Activated T-helper 1 cell treated with anti-CD3 and anti-CD28 coated beads, Interleukin-2, amount 50 U/mL, for 16 hours (primary cell): ENCODE data around the gene KRTAP10-7.
"Not testable (repeated sequence)": the region's sequence is repeated elsewhere in the genome, so short reads cannot be mapped to it uniquely, and the experiment has no call there.

Experiments
- DNase-seq, 2 donors: peaks; one replicate each; pipeline ENCODE4 v3.0.0-alpha.2; 2020; ENCODE audit warnings: low read depth in 1 of 2, low spot score in 1 of 2

The KRTAP10-7 gene

DNA sequence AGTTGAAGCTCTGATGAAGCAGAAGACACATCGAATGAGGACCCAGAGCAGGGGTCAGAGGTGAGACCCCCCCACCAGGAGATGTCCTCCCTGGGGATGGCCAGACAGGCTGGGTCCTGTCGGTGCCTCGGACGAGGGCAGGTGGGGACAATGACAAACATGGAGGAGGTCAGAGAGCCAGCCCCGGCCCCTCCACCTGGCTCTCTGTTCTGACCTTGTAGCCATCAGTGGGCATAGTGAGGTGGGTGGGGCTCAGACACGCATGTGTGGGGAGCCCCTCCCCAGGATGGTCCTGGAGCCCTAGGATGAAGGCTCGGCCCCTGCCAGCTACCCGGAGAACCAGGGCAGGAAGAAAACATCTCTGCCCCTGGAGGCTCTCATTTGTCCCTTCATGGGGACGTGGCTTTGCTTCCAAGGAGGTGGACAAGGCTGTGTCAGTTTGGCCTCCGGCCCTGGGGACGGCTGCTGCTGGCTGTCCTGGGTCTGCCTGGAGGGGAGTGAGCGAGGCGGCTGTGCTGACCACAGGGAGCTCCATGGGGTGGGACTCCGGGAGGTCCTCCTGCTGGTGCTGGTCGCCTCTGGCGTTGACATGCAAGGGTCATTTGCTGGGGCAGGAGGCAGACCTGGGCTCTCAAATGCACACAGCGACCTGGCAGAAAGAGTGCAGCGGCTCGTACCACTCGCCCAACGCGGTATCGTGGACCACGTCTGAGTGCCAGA, 10.7 kb upstream of the KRTAP10-7 start:
- DNase-seq, result no peak

DNA sequence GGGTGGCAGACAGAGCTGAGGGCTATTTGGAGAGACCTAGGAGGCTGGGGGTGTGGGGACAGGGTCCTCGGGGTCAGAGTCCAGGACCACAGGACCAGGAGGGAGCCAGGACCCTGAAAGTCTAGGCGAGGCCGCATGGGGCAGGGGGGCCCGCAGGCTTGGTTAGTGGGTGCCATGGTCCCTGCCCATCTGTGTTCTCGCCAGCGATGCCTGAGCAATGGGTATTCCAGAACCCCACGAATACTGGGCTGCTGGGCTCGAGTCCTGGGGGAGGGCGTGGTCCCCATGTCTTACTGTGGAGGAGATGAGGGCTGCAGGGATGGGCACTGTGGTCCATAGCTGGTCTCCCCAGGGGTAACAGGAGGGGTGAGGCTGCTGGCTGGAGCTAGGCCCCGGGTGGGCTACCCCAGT, 10.1 kb upstream of the KRTAP10-7 start:
- no peak for DNase-seq

DNA sequence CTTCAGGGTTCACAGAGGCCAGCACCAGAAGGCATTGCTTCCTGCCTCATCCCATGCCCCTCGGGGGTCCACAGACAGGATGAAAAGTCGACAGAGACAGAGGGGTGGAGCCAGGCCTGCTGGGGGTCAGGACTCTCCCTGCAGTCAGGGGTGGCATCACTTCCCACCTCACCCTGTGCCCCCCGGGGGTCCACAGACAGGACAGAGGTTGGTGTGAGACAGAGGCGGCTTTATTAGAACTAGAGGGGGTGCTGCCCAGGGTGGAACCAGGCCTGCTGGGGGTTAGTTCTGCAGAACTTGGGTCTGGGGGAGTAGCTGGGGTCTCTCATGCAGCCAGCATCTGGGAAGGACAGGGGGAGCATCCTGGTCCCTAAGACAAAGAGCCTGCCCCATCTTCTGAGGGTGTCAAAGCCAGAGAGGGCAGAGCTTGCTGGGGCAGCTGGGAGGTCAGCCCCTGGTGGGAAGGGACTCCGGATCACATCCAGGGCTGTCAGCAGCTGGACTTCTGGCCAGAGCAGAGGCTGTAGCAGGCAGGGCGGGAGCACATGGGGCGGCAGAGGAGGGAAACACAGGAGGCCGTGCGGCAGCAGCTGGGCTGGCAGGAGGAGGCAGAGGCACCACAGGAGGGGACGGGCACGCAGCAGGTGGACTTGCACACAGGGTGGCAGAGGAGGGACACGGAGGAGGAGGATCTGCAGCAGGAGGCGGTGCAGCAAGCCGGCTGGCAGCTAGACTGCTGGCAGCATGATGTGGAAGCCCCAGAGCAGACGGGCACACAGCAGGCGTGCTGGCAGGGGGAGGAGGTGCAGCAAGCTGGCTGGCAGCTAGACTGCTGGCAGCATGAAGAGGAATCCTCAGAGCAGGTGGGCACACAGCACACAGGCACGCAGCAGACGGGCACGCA, 9.2 kb upstream of the KRTAP10-7 start:
- not testable (repeated sequence) for DNase-seq

DNA sequence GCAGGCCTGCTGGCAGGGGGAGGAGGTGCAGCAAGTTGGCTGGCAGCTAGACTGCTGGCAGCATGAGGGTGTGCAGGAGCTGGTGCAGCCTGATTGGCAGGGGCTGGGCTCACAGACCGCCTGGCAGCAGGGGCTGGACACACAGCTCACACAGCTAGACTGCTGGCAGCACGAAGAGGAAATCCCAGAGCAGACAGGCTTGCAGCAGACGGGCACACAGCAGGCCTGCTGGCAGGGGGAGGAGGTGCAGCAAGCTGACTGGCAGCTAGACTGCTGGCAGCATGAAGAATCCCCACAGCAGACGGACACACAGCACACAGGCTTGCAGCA, 8.6 kb upstream of the KRTAP10-7 start:
- not testable (repeated sequence) for DNase-seq

DNA sequence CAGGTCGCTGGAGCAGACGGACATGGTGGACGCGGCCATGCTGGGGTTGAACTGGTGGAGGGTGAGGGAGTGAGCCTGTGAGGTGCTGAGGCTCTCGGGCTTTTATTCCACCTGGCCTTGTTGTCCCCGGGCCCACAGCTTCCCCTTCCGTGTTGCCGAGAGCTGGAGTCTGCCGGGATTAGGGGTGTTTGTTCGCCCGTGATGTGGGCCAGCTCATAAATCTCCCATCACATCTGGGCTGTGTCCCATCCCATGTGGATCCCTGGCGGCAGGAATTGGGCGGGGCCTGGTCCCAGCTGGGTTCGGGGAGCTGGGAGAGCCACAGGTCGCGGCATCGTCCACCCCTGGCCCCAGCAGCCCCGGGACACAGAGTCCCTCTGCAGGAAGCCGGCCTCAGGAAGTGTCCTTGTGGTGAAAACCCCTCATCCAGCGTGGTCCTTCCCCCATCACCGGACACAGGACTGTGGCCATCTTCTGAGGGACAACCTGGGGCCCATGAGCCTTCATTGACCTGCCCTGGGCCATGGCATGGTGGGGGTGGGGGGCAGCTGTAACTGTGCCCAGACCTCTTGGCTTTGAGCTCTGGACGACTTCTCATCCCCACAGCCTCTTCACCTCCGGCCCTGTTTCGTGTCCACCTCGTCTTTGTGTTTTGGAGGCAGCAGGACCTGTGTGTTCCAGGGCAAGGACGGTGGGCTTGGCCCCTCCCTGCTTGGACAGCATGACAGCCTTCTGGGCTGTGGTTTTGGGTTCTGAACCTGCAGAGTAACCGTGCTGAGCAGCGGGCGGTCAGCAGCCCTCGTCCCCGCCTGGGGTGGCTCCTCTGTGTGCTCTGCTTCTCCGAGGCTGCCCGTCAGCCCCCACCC, 7.7 kb upstream of the KRTAP10-7 start, which contains the start of gene KRTAP10-6:
Gene KRTAP10-6 (minus strand): TSS at position 60 of the 866 bp plus-strand sequence. CDS start 21 bp downstream, at position 39.
- DNase-seq, result no peak

DNA sequence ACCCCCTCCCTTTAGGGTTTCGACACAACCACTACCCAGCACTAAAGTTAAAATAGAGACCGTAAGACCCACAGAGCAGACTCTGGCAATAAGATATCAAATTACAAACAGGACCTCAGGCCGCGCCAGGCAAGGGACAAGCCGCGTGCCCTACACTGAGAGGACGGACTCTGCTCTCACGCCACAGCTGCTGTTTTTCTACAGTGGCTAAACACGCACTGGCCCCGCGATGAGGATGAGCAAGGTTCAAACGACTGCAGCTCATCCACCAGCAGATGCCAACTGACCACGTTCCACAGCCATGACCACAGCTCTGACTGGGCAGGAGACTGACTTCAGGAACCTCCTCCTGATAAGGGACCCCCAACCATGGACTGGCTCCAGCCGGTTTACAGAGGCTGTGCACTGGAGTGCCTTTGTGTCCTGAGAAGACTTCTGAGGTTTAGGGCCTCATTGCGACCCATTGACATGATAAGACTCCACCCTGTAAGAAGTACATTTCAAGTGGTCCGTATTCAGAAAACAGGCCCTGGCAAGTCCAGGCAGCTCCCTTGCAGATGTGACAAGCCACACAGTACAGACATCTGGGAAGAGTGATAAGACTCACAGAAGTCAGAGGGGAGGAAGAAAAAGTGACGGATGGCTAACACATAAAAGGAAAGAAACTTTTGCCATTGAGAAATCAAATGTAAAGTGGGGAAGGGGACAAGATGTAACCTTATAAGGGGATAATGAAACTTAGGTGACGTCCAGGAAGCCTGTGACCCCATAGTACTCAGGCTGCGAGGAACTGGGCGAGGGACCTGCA, 6.6 kb upstream of the KRTAP10-7 start:
- no peak for DNase-seq

DNA sequence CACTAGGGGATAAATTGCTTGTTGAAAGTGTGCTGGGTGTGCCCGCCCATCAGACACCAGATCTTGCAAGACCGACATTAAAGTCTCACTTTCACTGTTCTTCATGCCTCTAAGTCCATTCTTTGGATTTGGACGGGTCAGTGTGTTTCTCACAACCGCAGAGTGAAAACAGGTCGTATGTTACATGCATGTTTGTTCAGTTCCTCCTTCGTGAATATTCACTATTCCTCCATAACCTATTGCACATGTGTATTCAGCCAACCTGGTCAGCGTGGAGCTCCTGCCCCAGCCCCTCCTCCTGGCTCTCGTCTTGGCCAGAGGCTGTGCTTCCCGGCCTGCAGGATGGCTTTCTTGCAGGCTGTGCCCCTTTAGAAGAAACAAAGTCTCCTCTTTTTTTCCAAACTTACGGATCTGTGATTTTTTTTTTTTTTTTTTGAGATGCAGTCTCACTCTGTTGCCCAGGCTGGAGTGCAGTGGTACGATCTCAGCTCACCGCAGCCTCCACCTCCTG, 5.9 kb upstream of the KRTAP10-7 start:
- no peak for DNase-seq

DNA sequence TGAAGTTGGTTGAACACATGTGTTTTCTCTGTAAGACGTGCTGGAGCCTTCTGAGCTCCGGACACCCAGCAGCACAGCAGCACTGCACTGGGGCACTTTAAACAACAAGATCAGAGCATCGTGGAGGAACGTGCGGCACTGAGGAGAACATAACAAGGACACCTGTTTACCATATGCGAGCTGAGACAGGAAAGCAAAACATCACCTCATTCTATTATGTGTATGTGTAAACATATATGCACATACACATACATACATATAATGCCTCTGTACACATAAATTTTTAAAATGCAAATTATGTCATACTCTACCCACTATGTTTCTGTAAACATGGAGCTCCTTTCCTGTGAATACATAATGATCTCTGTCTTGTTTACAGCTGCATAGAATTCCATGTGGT, 4.9 kb upstream of the KRTAP10-7 start:
- DNase-seq, result no peak

DNA sequence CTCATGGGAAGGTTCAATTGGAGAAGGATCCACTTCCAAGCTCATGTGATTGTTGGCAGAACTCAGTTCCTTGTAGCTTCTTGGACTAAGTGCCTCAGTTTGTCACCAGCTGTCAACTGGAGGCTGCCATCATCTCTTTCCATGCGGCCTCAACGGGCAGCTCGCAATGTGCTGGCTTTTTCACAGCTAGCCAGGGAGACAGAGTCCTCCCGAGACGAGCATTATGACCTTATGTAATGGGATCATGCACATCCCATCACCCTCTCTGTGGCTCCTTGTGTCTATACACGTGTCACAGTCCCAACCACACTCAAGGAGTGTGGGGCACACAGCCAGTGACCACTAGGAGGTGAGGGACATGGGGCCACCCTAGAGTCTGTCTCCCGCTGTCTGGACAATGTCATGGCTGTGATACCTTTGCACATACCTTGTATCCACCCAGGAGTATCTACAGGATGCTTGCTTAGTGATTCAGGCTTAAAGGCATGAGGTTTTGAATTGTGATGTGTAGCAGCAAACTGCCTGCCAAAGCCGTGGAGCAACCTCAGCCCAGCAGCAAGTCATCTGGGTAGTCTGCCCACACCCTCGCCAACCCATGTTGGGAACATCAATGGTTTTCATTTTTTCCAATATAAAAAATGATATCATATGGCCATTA, 4.2 kb upstream of the KRTAP10-7 start:
- DNase-seq, result no peak

DNA sequence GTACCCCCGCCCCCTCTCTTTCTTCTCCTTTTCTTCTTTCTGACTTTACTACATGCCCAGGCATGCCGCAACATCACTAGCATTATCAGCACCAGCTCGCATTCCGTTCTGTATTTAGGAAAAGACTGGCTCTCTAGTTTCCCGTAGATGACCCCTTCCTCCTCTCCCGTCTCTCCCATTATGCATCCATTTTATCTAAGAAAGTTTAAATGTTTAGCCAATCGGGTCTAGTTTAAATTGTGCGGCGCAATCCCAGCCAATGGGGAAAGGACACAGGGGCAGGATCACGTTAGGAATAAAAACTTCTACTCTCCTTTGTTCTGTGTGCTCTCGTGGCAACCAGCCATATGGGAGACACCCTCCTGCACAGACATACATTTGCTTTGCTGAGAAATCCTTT, 2.3 kb upstream of the KRTAP10-7 start:
- DNase-seq, result no peak

DNA sequence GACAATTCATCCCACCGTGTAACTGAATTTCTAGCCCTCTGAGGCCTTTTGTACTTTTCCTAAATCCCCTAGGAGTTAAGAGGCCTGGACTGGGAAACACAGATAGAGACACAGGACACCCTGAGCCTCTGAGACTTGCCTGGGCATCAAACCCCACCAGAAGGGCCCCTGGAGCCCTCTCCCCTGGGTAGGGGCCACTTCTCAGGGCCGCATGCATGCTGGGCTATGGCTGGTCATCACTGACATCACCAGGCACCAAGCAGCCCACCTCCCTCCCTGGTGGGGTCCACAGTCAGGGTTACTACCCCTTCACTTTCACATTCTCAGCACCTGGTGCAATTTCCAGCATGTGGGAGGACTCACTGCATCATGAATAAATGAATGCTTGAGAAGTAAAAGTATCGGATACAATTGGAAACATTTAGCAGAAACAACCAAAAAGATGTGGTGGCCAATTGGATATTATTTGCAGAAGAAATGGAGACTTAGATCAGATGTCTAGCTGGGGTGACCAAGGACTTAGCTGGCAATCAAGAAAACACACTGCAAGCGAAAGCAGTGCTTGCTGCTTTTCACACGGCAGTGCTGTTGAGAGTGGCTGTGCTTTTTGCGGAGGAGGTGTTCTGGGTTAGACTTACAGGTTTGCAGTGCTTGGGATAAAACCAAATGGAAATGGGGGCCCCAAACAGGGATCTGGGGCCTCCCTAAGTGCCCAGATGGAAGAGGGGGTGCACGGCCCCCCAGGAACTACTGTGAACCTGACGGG, 950 bp upstream of the KRTAP10-7 start:
- DNase-seq, result no peak

DNA sequence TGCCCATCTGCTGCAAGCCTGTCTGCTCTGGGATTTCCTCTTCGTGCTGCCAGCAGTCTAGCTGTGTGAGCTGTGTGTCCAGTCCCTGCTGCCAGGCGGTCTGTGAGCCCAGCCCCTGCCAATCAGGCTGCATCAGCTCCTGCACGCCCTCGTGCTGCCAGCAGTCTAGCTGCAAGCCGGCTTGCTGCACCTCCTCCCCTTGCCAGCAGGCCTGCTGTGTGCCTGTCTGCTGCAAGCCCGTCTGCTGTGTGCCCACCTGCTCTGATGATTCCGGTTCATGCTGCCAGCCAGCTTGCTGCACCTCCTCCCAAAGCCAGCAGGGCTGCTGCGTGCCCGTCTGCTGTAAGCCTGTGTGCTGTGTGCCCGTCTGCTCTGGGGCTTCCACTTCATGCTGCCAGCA, 694 bp downstream of the KRTAP10-7 start:
- DNase-seq, result not testable (repeated sequence)

DNA sequence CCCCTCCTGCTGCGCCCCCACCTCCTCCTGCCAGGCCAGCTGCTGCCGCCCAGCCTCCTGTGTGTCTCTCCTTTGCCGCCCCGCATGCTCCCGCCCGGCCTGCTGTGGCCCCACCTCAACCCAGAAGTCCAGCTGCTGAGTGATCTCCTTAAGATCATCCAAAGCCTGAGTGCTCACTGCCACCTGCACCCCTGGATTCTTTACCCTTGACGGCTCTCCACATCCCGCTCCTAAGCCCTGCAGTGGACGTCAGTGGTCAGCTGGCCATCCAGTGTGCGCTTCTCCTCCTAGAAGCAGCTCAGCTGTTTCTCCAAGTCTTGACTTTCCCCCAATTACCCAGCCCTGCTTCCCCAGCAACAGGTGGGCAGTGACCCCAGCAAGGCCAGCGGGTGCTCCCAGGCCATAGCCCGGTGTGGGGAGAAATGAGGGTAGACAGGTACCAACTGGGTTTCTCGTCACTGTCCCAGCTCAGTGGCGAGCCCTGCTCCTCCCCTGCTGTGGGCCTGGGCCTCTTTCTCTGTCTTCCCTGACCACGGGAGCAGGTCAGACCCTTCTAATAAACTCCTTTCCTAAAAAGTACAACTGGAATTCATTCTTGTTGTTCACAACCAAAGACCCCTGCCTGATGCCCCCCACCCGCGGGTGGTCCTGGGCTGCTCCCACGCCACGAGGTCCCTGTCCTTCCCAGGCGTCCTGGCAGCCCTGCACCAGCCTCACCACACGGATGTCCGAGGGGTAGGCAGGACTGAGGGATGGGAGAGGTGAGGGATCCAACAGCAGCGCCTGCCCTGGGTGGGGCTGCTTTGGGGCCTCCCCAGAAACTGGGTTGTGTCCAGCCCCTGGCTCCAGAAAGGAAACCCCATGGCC, 1.4 kb downstream of the KRTAP10-7 start:
- DNase-seq, result no peak

DNA sequence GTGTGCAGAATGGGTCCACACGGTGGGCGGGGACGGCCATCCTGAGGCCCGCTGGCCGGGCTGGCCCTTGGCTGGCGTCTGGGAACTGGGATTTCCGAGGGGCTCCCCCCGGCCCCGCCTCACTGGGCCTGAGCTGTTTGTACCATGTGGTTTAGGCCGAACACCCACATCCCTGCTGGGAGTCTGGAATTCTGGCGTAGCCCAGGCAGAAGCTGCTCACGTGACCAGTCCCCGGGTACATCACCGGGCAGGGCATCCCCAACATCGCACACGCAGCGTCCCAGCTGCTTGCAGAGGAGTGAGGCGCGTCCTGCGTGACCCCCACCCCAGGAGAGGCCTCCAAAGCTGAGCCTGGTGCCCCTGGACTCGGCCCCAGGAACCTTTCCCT, 2.1 kb downstream of the KRTAP10-7 start:
- no peak for DNase-seq

DNA sequence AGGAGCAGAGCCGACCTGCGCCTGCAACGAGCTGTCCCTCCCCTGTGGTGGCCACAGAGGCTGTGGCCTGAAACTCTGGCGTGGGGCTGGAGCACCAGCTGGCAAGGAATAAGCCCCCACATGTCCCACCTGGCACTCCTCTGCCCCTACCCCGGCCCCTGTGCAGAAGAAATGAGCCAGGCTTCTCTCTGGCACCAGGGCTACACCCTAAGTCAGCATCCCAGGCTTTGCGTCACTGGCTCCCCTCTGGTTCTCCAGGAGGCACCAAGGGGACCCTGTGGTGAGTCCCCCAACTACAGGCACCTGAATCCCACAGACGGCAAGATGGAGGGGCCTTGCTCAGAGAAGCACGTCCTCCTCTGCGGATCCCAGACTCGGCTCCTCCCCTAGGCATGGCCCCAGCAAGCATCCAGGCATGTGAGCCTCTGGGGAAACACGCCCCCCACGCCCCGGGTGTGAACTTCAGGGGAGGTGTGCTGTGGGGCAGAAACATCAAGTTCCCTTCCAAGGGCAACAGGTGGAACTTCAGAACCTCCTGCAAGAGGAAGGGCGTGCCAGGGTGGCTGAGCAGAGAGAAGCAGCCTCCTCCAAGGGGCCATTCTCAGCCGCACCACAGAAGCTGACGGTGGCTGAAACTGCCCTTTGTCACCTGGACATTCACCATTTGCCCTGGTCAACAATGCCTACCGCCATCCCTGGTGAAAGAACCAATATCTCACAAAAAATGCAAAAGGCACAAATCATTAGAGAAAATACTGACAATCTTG, 2.9 kb downstream of the KRTAP10-7 start:
- no peak for DNase-seq

DNA sequence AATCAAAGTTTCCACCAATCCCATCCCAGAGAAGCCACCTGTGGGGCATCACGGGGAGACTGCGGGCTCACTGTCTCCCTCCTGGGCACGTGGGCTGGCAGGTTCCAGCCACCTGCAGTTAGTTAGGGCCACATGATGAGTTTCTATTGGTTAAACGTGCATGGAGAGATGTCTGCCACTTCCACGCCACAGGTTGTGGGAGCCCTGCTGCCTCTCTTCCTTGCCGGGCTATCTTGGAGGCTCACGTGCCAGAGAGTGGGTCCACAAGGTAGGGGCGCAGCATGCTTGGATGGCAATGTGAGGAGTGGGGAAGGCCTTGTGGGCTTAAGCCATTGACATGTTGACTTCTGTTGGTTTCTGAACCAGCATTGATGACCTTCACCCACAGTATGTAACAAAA, 3.5 kb downstream of the KRTAP10-7 start:
- no peak for DNase-seq

DNA sequence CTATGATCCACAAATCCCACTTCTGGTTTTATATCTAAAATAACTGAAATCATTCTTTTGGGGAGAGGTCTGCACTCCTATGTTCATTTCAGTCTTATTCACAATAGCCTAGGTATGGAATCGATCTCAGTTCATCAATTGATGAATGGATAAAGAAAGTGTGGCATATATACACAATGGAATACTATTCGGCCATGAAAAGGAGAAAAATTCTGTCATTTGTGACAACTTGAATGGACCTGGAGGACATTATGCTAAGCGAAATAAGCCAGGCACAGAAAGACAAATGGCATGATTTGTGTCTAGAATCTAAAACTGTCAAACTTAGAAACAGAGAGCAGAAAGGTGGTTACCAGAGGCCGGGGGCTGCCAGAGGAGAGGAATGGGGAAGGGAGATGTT, 6.1 kb downstream of the KRTAP10-7 start:
- DNase-seq, result no peak
